Keratinocyte (primary cell): ENCODE data around the gene NPAS3. TPM values are rescaled to one million over a fixed set of nuclear protein-coding genes. Genes with fewer than 3 reads are reported as not detected.

Source experiments
- DNase-seq: peaks from one replicate; pipeline ENCODE4 v3.0.0-alpha.2; 2011; ENCODE audit warnings: low read depth, missing footprints, low spot score
- FAIRE-seq: peaks from 2 replicates; lab custom pipeline; 2011; peaks lifted over from hg19 to GRCh38; lab: Jason Lieb, UNC
- H2AFZ ChIP-seq: 2 replicates; pipeline ENCODE4 v1.6.0; 2012; ENCODE audit warnings: low read length, control low read depth, inconsistent platforms; ENCODE audit not compliant: control insufficient read depth
- H3K27ac ChIP-seq: 2 replicates; pipeline ENCODE4 v1.5.1; 2011; ENCODE audit warnings: low read length; ENCODE audit not compliant: control insufficient read depth, insufficient read depth
- H3K27me3 ChIP-seq: 3 replicates; pipeline ENCODE4 v1.6.0; 2011; ENCODE audit warnings: low read length; ENCODE audit not compliant: control insufficient read depth, insufficient read depth; ENCODE audit errors: extremely low read depth
- H3K36me3 ChIP-seq, 2 experiments: 2 replicates in 1 of 2; 3 replicates in 1 of 2; pipeline ENCODE4 v1.5.1; 2011; ENCODE audit warnings: low read length in 2 of 2, mild to moderate bottlenecking in 1 of 2; ENCODE audit not compliant: control insufficient read depth in 2 of 2, insufficient read depth in 2 of 2; ENCODE audit errors: extremely low read depth in 1 of 2
- H3K4me1 ChIP-seq: 3 replicates; pipeline ENCODE4 v1.5.1; 2011; ENCODE audit warnings: low read length; ENCODE audit not compliant: control insufficient read depth, insufficient read depth; ENCODE audit errors: extremely low read depth
- H3K4me2 ChIP-seq: 3 replicates; pipeline ENCODE4 v1.6.0; 2011; ENCODE audit warnings: low read depth, low read length; ENCODE audit not compliant: control insufficient read depth, insufficient read depth; ENCODE audit errors: extremely low read depth
- H3K4me3 ChIP-seq, 3 experiments: fragments of 200-600 bp in 1 of 3; sonication (generic) in 1 of 3; 2 replicates in 2 of 3; 3 replicates in 1 of 3; pipeline ENCODE4 v1.5.1; 2011 to 2016; ENCODE audit warnings: low read length in 3 of 3, mild to moderate bottlenecking in 3 of 3, control low read depth in 2 of 3, inconsistent platforms in 1 of 3, low read depth in 1 of 3, mixed read lengths in 1 of 3, mixed run types in 1 of 3, moderate library complexity in 1 of 3; ENCODE audit not compliant: control insufficient read depth in 2 of 3, insufficient read depth in 2 of 3; ENCODE audit errors: extremely low read depth in 1 of 3
- H3K79me2 ChIP-seq: 2 replicates; pipeline ENCODE4 v1.6.0; 2012; ENCODE audit warnings: low read length; ENCODE audit not compliant: control insufficient read depth, insufficient read depth
- H3K9ac ChIP-seq: 3 replicates; pipeline ENCODE4 v1.6.0; 2011; ENCODE audit warnings: low read length; ENCODE audit not compliant: control insufficient read depth, insufficient read depth; ENCODE audit errors: extremely low read depth
- H3K9me1 ChIP-seq: 3 replicates; pipeline ENCODE4 v1.6.0; 2011; ENCODE audit warnings: low read length; ENCODE audit not compliant: control insufficient read depth, insufficient read depth; ENCODE audit errors: extremely low read depth
- H3K9me3 ChIP-seq: 2 replicates; pipeline ENCODE4 v1.5.1; 2012; ENCODE audit warnings: low read depth, low read length; ENCODE audit not compliant: control insufficient read depth
- H4K20me1 ChIP-seq: 3 replicates; pipeline ENCODE4 v1.6.0; 2011; ENCODE audit warnings: low read length; ENCODE audit not compliant: control insufficient read depth, insufficient read depth; ENCODE audit errors: extremely low read depth
- CTCF ChIP-seq, 3 experiments: IDR thresholded peaks in 1 of 3; conservative IDR thresholded peaks in 1 of 3; optimal IDR thresholded peaks in 1 of 3; 2 replicates in 2 of 3; 3 replicates in 1 of 3; pipeline versions ENCODE3 to v1.5.1; 2011; ENCODE audit warnings: low read length in 3 of 3, mild to moderate bottlenecking in 3 of 3, moderate library complexity in 2 of 3, control low read depth in 1 of 3, inconsistent platforms in 1 of 3; ENCODE audit not compliant: insufficient read depth in 2 of 3; ENCODE audit errors: extremely low read depth in 1 of 3
- EZH2 ChIP-seq: IDR thresholded peaks from one replicate; pipeline ENCODE4 v1.6.1; 2012; ENCODE audit warnings: inconsistent platforms, mild to moderate bottlenecking, low read length, moderate library complexity
- dilution Hi-C: fragments of 300-500 bp; cut with MboI; formaldehyde crosslinking; loops from one replicate; pipeline ENCODE4 v1.7.0; 2020; ENCODE audit warnings: low sequenced_read_pairs; ENCODE audit not compliant: extremely low pct_ligation_motif_present
- polyA plus RNA-seq, 5 experiments: library from polyadenylated mRNA; depleted of rRNA in 3 of 5; stranded (reverse) in 3 of 5; stranded (forward) in 1 of 5; unstranded in 1 of 5; fragments of >200 nt; gene quantifications; 1 replicate in 1 of 5; 2 replicates in 3 of 5; 3 replicates in 1 of 5; pipeline versions ENCODE4 v1.2.1 to v1.2.3, GENCODE V29; 2011 to 2012; ENCODE audit warnings: missing spikeins in 2 of 5, low read depth in 1 of 5, low replicate concordance in 1 of 5

The NPAS3 gene
- polyA plus RNA-seq, 1 donor (not counting 4 experiments of a cell fraction or from before 2014, with no cell fraction given), result 0.07 TPM

GRCh38 chr14:33017016-33017415 is 78.3 kb downstream of the NPAS3 start:
- no peak overlapping the region for H2AFZ ChIP-seq

GRCh38 chr14:33019346-33019745 is 80.7 kb downstream of the NPAS3 start:
- no peaks in the 10 kb centered on the region for H3K9me1 ChIP-seq
- no peak overlapping the region for H3K27ac ChIP-seq
- no peak for TF ChIP-seq EZH2
- TF ChIP-seq CTCF (optimal IDR thresholded peaks at IDR 0.05 in 1 of 3, IDR thresholded peaks at IDR 0.05 in 1 of 3, conservative IDR thresholded peaks at IDR 0.05 in 1 of 3; ENCODE audit: extremely low read depth in 1 of 3, insufficient read depth in 2 of 3, low read length in 3 of 3), result no peak
- no peak for DNase-seq
- no peak for FAIRE-seq
- no peaks in the 10 kb centered on the region for H3K79me2 ChIP-seq
- H3K27me3 ChIP-seq, result no peaks in the 10 kb centered on the region
- dilution Hi-C loops, result no loop called here
- no peak overlapping the region for H2AFZ ChIP-seq
- H3K9me3 ChIP-seq, result no peaks in the 10 kb centered on the region
- H3K36me3 ChIP-seq, result no peaks in the 10 kb centered on the region
- no peak overlapping the region for H3K4me2 ChIP-seq
- no peak overlapping the region for H3K4me3 ChIP-seq
- no peaks in the 10 kb centered on the region for H4K20me1 ChIP-seq
- H3K9ac ChIP-seq, result no peak overlapping the region
- H3K4me1 ChIP-seq, result no peaks in the 10 kb centered on the region

More at GRCh38 chr14:33017016-33017415, 78.3 kb downstream of the NPAS3 start:
- Histone ChIP-seq H3K36me3 (no peaks in the 10 kb centered on the region), H3K9me3 (no peaks in the 10 kb centered on the region), H4K20me1 (no peaks in the 10 kb centered on the region), H3K4me2 (no peak overlapping the region), H3K79me2 (no peaks in the 10 kb centered on the region), H3K27me3 (no peaks in the 10 kb centered on the region), H3K4me1 (no peaks in the 10 kb centered on the region), H3K9ac (no peak overlapping the region), H3K4me3 (no peak overlapping the region), H3K9me1 (no peaks in the 10 kb centered on the region), H3K27ac (no peak overlapping the region)
- FAIRE-seq (no peak), DNase-seq (no peak)
- dilution Hi-C loops, result no loop called here
- TF ChIP-seq EZH2 (no peak), CTCF (optimal IDR thresholded peaks at IDR 0.05 in 1 of 3, IDR thresholded peaks at IDR 0.05 in 1 of 3, conservative IDR thresholded peaks at IDR 0.05 in 1 of 3; ENCODE audit: extremely low read depth in 1 of 3, insufficient read depth in 2 of 3, low read length in 3 of 3) (no peak)
